GM18861 (cell line): ENCODE results near the gene NBEA.
"Not testable (repeated sequence)": the region's sequence is repeated elsewhere in the genome, so short reads cannot be mapped to it uniquely, and the experiment has no call there.

Experiments used
- ATAC-seq: cut with Tn5 transposase; IDR thresholded peaks from one replicate; pipeline ENCODE4 v1.9.1; 2021; ENCODE audit not compliant: unreplicated experiment

The NBEA gene

GRCh38 chr13:35058585-35058984 lies 116.5 kb downstream of the NBEA start:
- ATAC-seq = peak; percentile 79

GRCh38 chr13:35086667-35087066 lies 144.6 kb downstream of the NBEA start:
- ATAC-seq = no peak

- ATAC-seq = no peak
These were observed 150.2 kb downstream of the NBEA start for GRCh38 chr13:35092251-35092650.

- ATAC-seq = no peak
These were observed 150.7 kb downstream of the NBEA start for GRCh38 chr13:35092751-35093150.

GRCh38 chr13:35093356-35093755 lies 151.3 kb downstream of the NBEA start:
- no peak for ATAC-seq

- ATAC-seq = not testable (repeated sequence)
These were observed 164.7 kb downstream of the NBEA start for GRCh38 chr13:35106771-35107170.

GRCh38 chr13:35107535-35107934 lies 165.5 kb downstream of the NBEA start:
- no peak for ATAC-seq

- ATAC-seq = not testable (repeated sequence)
These were observed 171.5 kb downstream of the NBEA start for GRCh38 chr13:35113612-35114011.

GRCh38 chr13:35127466-35127865 lies 185.4 kb downstream of the NBEA start:
- no peak for ATAC-seq

- ATAC-seq = no peak
These were observed 187.4 kb downstream of the NBEA start for GRCh38 chr13:35129500-35129899.

GRCh38 chr13:35131471-35131870 lies 189.4 kb downstream of the NBEA start:
- ATAC-seq = no peak

GRCh38 chr13:35136585-35136984 lies 194.5 kb downstream of the NBEA start:
- no peak for ATAC-seq

- no peak for ATAC-seq
These were observed 197.5 kb downstream of the NBEA start for GRCh38 chr13:35139591-35139990.

- ATAC-seq = no peak
These were observed 198.3 kb downstream of the NBEA start for GRCh38 chr13:35140321-35140720.

GRCh38 chr13:35140831-35141230 lies 198.8 kb downstream of the NBEA start:
- no peak for ATAC-seq

GRCh38 chr13:35143123-35143522 lies 201.1 kb downstream of the NBEA start:
- ATAC-seq = no peak

GRCh38 chr13:35144166-35144890 lies 202.3 kb downstream of the NBEA start:
- no peak for ATAC-seq

GRCh38 chr13:35146686-35147085 lies 204.6 kb downstream of the NBEA start:
- no peak for ATAC-seq

GRCh38 chr13:35157143-35157755 lies 215.2 kb downstream of the NBEA start:
- ATAC-seq = peak; percentile 75

GRCh38 chr13:35159041-35159440 lies 217.0 kb downstream of the NBEA start:
- no peak for ATAC-seq

GRCh38 chr13:35160896-35161295 lies 218.8 kb downstream of the NBEA start:
- ATAC-seq = no peak

- ATAC-seq = no peak
These were observed 220.3 kb downstream of the NBEA start for GRCh38 chr13:35162420-35162819.

- peak; percentile 36 for ATAC-seq
These were observed 221.6 kb downstream of the NBEA start for GRCh38 chr13:35163674-35164073.
